Gastroesophageal sphincter (tissue), 3 donors: ENCODE data around the gene FCHO2.

Experiments used
- POLR2A ChIP-seq, 2 donors: fragments of 450-650 bp; IDR thresholded peaks; one replicate each; pipeline ENCODE4 v1.6.1; 2017; ENCODE audit warnings: antibody characterized with exemption in 2 of 2, mild to moderate bottlenecking in 2 of 2, moderate library complexity in 1 of 2
- TF ChIP-seq, protein P1 (sequence below), 4 experiments: fragments of 200-600 bp in 2 of 4; fragments of 450-650 bp in 2 of 4; sonication (generic) in 1 of 4; IDR thresholded peaks; one replicate each; pipeline ENCODE4 v1.5.1; 2017 to 2019; ENCODE audit warnings: antibody characterized with exemption in 4 of 4, mild to moderate bottlenecking in 2 of 4, moderate library complexity in 2 of 4

- TF ChIP-seq, protein P1, sequence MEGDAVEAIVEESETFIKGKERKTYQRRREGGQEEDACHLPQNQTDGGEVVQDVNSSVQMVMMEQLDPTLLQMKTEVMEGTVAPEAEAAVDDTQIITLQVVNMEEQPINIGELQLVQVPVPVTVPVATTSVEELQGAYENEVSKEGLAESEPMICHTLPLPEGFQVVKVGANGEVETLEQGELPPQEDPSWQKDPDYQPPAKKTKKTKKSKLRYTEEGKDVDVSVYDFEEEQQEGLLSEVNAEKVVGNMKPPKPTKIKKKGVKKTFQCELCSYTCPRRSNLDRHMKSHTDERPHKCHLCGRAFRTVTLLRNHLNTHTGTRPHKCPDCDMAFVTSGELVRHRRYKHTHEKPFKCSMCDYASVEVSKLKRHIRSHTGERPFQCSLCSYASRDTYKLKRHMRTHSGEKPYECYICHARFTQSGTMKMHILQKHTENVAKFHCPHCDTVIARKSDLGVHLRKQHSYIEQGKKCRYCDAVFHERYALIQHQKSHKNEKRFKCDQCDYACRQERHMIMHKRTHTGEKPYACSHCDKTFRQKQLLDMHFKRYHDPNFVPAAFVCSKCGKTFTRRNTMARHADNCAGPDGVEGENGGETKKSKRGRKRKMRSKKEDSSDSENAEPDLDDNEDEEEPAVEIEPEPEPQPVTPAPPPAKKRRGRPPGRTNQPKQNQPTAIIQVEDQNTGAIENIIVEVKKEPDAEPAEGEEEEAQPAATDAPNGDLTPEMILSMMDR (IDR thresholded peaks at IDR 0.05): no peak
- TF ChIP-seq POLR2A (IDR thresholded peaks at IDR 0.05): no peak
Observed at GRCh38 chr5:73008831-73009230, 53.0 kb downstream of the FCHO2 start.
